IPS DF 6.9 (cell line): Measurements from ENCODE around the gene EFCAB11.

ENCODE experiments used
- DNase-seq: peaks from one replicate; pipeline ENCODE4 v3.0.0-alpha.2; 2013; ENCODE audit warnings: low read depth, low spot score
- H3K27ac ChIP-seq: one replicate; pipeline ENCODE4 v1.5.1; 2013; ENCODE audit warnings: low read length, control low read depth
- H3K27me3 ChIP-seq: 2 replicates; pipeline ENCODE4 v1.6.1; 2013; ENCODE audit warnings: mild to moderate bottlenecking, low read length; ENCODE audit not compliant: control insufficient read depth, insufficient read depth
- H3K36me3 ChIP-seq: 2 replicates; pipeline ENCODE4 v1.6.1; 2013; ENCODE audit warnings: low read length; ENCODE audit not compliant: control insufficient read depth, insufficient read depth
- H3K4me1 ChIP-seq: 2 replicates; pipeline ENCODE4 v1.6.1; 2013; ENCODE audit warnings: low read length; ENCODE audit not compliant: control insufficient read depth, insufficient read depth
- H3K4me3 ChIP-seq: 2 replicates; pipeline ENCODE4 v1.5.1; 2013; ENCODE audit warnings: mild to moderate bottlenecking, low read length
- H3K9me3 ChIP-seq: 2 replicates; pipeline ENCODE4 v1.6.1; 2013; ENCODE audit warnings: low read length, inconsistent platforms; ENCODE audit not compliant: control insufficient read depth, insufficient read depth
- WGBS: extraction: QIAGEN DNeasy Blood & Tissue Kit; methylation state at CpG from one replicate; pipeline ENCODE4 v1.1.7; 2013; ENCODE audit warnings: mixed read lengths, missing lambda C conversion rate; ENCODE audit not compliant: insufficient read length, insufficient coverage; 5-methylcytosine and 5-hydroxymethylcytosine counted together

EFCAB11 gene

GRCh38 chr14:89870316-89870715, 84.2 kb downstream of the EFCAB11 start:
- H3K27me3 ChIP-seq, result no peaks in the 10 kb centered on the region
- H3K4me3 ChIP-seq, result no peak overlapping the region
- H3K36me3 ChIP-seq, result no peaks in the 10 kb centered on the region
- peaks cover 1% of the 10 kb centered on the region for H3K9me3 ChIP-seq
- no CpG with 5 or more reads among the region's 2 CpGs for WGBS
- H3K4me1 ChIP-seq, result peaks cover 2% of the 10 kb centered on the region; the same call in 1 of the 2 replicates
- no peak for DNase-seq
- H3K27ac ChIP-seq, result no peak overlapping the region

DNA sequence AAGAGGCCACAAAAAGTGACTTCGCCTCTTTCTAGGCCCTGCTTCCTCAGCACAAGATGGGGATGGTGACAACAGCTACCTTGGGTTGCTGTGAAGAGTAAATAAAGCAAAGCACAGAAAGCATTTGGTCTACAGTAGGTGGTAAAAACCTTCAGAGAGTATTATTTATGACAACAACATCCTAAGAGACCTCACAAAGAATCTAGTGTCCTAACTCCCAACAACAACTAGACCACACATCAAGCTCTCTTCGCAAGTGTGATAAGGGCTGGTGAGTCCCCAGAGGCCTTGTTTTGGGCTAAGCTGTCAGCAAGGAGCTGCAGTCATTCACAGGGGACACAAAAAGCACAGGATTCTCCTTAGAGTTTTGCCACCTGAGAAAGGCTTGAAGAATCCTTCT, 84.9 kb downstream of the EFCAB11 start:
- Histone ChIP-seq H3K27ac (no peak overlapping the region), H3K36me3 (no peaks in the 10 kb centered on the region), H3K9me3 (peaks cover 1% of the 10 kb centered on the region), H3K4me1 (peaks cover 2% of the 10 kb centered on the region; the same call in 1 of the 2 replicates), H3K27me3 (no peaks in the 10 kb centered on the region), H3K4me3 (no peak overlapping the region)
- WGBS, result no CpG with 5 or more reads among the region's 2 CpGs
- DNase-seq, result no peak

DNA sequence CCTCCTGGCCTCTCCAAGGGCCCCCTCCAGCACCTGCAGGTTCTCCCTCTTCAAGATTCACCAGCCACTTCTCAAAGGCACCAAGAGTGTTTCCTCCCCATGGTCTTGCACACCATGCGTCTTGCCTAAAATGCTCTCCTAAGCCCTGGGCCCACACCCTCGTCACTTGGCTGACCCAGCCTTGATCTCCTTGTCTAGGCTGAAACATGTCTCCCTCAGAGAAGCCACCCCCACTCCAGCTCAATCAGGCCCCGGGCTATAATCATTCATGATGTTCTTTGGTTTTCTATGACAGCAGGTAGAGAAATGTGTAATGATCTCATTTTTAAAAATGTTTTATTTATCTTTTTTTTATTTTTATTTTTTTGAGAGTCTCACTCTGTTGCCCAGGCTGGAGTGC, 88.1 kb downstream of the EFCAB11 start:
- no peak overlapping the region for H3K27ac ChIP-seq
- no CpG with 5 or more reads among the region's 3 CpGs for WGBS
- H3K4me1 ChIP-seq, result no peaks in the 10 kb centered on the region
- H3K36me3 ChIP-seq, result no peaks in the 10 kb centered on the region
- H3K27me3 ChIP-seq, result no peaks in the 10 kb centered on the region
- no peak overlapping the region for H3K4me3 ChIP-seq
- H3K9me3 ChIP-seq, result no peaks in the 10 kb centered on the region
- DNase-seq, result no peak

DNA sequence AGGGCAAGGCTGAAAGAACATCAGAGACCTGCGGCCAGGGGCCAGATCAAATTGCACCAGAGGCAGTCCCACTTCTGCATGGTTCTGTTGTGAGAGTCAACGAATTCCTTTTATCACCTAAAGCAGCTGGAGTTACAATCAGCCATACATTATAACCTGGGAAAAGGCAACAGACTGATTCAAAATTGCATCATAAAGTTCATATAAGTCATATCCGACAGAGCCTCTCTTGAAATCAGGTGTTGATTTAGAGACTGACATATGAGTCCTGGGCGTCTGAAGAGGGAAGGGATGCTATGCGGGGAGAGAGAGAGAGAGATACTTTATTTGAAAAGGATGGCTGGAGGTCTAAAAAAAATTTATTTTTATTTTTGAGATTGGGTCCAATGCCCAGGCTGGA, 89.4 kb downstream of the EFCAB11 start:
- no peaks in the 10 kb centered on the region for H3K9me3 ChIP-seq
- no CpG with 5 or more reads among the region's 5 CpGs for WGBS

GRCh38 chr14:89862856-89863255, 91.7 kb downstream of the EFCAB11 start:
- Histone ChIP-seq H3K27ac (no peak overlapping the region), H3K4me3 (no peak overlapping the region), H3K4me1 (no peaks in the 10 kb centered on the region), H3K27me3 (no peaks in the 10 kb centered on the region), H3K9me3 (no peaks in the 10 kb centered on the region), H3K36me3 (no peaks in the 10 kb centered on the region)
- DNase-seq, result no peak

More for the DNA sequence above, 89.4 kb downstream of the EFCAB11 start:
- Histone ChIP-seq H3K4me3 (no peak overlapping the region), H3K36me3 (no peaks in the 10 kb centered on the region), H3K27ac (no peak overlapping the region), H3K4me1 (no peaks in the 10 kb centered on the region), H3K27me3 (no peaks in the 10 kb centered on the region)
- no peak for DNase-seq

- H3K27me3 ChIP-seq, result no peaks in the 10 kb centered on the region
- no peak for DNase-seq
- H3K27ac ChIP-seq, result no peak overlapping the region
- no peaks in the 10 kb centered on the region for H3K9me3 ChIP-seq
- H3K4me3 ChIP-seq, result no peak overlapping the region
- H3K36me3 ChIP-seq, result no peaks in the 10 kb centered on the region
- no peaks in the 10 kb centered on the region for H3K4me1 ChIP-seq
Measured at GRCh38 chr14:89861630-89862029, 92.9 kb downstream of the EFCAB11 start.

- no CpG with 5 or more reads among the region's 4 CpGs for WGBS
Measured at GRCh38 chr14:89858089-89858488, 96.4 kb downstream of the EFCAB11 start.

DNA sequence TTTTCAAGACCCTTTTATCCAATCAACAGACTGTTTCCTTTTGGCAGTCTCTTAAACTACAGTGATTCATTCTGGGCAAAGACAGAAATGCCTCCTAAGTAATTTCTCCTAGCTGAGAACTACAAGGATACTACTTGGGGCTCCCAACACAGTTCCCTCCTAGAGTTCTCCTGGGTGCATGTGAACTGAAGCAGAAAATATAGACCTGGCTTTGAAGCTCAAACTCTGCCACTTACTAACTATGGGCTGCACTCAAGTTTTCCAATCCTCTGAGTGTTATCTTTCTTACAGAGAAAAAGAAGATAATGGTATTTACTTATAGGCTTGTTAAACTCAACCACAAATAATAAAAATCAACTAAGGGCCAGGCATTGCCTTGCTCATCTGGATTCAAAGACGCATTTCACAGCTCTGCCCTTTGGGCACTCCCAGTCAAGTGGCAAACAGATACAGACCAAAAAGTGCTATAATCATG, 97.6 kb downstream of the EFCAB11 start:
- no peaks in the 10 kb centered on the region for H3K36me3 ChIP-seq
- DNase-seq, result no peak
- no peaks in the 10 kb centered on the region for H3K27me3 ChIP-seq
- H3K4me3 ChIP-seq, result no peak overlapping the region
- WGBS, result no CpG with 5 or more reads among the region's 1 CpG
- H3K4me1 ChIP-seq, result no peaks in the 10 kb centered on the region
- no peak overlapping the region for H3K27ac ChIP-seq
- H3K9me3 ChIP-seq, result no peaks in the 10 kb centered on the region

More at GRCh38 chr14:89858089-89858488, 96.4 kb downstream of the EFCAB11 start:
- H3K4me1 ChIP-seq, result no peaks in the 10 kb centered on the region
- no peak for DNase-seq
- H3K9me3 ChIP-seq, result no peaks in the 10 kb centered on the region
- no peak overlapping the region for H3K27ac ChIP-seq
- no peak overlapping the region for H3K4me3 ChIP-seq
- no peaks in the 10 kb centered on the region for H3K27me3 ChIP-seq
- H3K36me3 ChIP-seq, result no peaks in the 10 kb centered on the region

GRCh38 chr14:89855961-89856656, 98.4 kb downstream of the EFCAB11 start:
- no peaks in the 10 kb centered on the region for H3K9me3 ChIP-seq
- no peaks in the 10 kb centered on the region for H3K27me3 ChIP-seq
- no peak for DNase-seq
- no peak overlapping the region for H3K4me3 ChIP-seq
- H3K27ac ChIP-seq, result no peak overlapping the region
- no peaks in the 10 kb centered on the region for H3K36me3 ChIP-seq
- WGBS, result no CpG with 5 or more reads among the region's 8 CpGs
- no peaks in the 10 kb centered on the region for H3K4me1 ChIP-seq

DNA sequence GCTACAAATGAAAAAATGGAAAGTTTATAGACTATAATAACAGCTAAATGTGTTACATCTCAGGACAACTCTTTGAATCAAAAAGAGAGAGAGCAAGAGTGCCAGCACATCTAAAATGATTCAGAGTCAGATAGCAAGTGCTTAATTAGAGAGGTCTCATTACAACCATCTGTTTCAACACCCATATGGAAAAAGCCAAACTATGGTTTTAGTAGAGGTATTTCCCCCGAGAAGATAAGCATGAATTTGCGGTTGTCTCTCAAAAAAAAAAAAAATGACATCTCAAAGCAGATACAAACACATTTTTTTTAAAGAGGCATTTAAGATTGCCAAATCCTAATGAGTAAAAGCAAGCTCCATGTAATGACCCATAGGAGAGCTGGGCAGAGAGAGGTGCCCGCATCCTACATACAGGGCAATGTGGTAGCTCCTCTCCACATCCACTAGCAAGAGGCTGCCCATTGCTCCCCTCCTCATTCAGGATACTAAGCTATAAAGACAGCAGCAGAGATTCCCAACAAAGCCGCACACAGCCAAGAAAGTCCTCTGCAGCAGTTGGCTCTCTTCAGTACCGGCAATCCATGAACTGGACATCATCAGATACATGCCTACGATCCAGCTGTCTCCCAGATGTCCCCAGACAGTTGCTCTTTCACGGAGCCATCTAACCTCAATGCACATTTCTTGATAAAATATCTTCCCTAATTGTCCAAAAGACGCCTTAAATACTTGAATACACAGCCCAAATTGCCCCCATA, 100.4 kb downstream of the EFCAB11 start:
- WGBS, result no CpG with 5 or more reads among the region's 8 CpGs
- H3K9me3 ChIP-seq, result no peaks in the 10 kb centered on the region
- DNase-seq, result no peak
- no peak overlapping the region for H3K27ac ChIP-seq
- H3K27me3 ChIP-seq, result no peaks in the 10 kb centered on the region
- no peaks in the 10 kb centered on the region for H3K4me1 ChIP-seq
- H3K36me3 ChIP-seq, result no peaks in the 10 kb centered on the region
- H3K4me3 ChIP-seq, result no peak overlapping the region
